Fibroblast of skin of back (primary cell): ENCODE results near the gene LRP2.

Experiments used
- DNase-seq: peaks from one replicate; pipeline ENCODE4 v3.0.0-alpha.2; 2013

The LRP2 gene

GRCh38 chr2:169087757-169088379 lies 274.5 kb downstream of the LRP2 start:
- no peak for DNase-seq

- no peak for DNase-seq
Measured at GRCh38 chr2:169086893-169087467, 275.4 kb downstream of the LRP2 start.

- DNase-seq = no peak
Measured at GRCh38 chr2:169082995-169083394, 279.3 kb downstream of the LRP2 start.

DNA sequence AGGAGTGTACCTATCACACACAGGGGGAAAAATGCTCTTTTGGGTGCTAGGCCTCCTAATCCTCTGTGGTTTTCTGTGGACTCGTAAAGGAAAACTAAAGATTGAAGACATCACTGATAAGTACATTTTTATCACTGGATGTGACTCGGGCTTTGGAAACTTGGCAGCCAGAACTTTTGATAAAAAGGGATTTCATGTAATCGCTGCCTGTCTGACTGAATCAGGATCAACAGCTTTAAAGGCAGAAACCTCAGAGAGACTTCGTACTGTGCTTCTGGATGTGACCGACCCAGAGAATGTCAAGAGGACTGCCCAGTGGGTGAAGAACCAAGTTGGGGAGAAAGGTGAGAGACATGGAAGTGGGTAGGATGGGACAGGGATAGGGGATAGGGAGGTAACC lies 280.8 kb downstream of the LRP2 start:
- DNase-seq = no peak

DNA sequence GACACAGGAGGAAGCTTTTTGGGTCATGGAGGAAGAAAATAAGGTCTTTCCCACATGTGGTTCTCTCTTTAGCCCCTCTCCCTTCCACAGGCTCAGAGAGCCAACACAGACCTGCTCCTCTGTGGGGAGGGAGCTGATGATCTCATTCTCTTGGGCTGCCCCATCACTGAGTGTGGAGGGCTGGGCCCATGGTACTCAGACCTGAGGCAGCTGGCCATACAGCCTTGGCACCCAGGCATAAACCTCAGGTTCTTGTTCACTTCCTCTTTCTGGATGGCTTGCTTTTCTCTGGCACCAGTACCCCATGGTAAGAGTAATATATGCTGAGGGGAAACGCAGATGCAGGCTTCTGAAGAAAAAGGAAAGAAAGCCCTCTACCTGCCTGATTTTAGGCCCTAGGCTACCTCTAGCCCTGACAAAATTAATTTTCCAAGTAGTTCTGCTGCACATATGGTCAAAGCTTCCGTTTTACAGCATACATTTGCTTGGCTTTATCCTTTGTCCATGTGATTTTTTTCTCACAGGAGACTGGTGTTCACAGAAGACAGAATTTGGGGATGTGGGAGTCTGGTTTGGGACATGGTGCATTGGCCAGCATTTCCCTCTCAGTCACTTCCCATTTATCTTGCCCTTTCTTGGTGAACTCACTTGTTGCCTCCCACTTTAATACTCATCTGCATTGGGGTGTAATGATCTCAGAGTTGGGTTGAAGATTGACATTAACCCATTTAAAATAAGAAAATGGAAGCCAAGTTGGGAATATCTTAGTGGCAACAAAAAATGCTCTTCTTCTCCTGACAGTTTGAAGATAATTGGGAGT lies 281.9 kb downstream of the LRP2 start:
- DNase-seq = no peak

DNA sequence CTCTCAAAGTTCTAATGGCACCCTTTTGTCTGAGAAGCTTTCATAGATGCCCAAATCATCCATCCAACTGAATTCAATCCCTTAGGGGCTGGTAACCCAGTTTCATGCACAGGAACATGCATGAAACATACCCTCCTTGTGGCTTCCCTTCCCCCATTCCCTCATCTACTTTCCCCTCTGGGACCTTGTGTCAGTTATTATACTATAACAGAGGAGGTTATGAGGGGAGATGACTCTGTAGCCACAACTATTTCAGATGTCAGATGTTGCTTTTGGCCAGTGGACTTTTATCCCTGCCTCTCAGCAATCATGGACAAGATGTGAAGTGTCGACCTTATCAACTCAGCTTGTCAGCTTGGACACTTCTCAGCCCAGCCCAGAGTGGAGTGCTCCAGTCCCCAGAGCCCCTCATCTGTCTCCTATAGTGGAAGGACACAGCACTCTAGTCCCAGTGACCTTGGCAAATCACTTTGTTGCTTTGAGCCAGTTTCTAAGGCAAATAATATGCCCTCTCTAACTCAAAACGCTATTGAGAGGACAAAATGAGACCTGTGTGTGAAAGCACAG lies 284.6 kb downstream of the LRP2 start:
- no peak for DNase-seq
